B cell (primary cell): ENCODE measurements around the gene MINDY4B.

Source experiments
- EZH2 ChIP-seq: IDR thresholded peaks from 2 replicates; pipeline ENCODE4 v1.6.1; 2012; ENCODE audit warnings: borderline replicate concordance, low read depth, mild to moderate bottlenecking, moderate library complexity, low read length; ENCODE audit not compliant: insufficient read depth, poor library complexity, severe bottlenecking
- TF ChIP-seq, protein P1 (sequence below): fragments of 200-600 bp; IDR thresholded peaks from one replicate; pipeline ENCODE4 v1.8.0; 2022; ENCODE audit warnings: antibody characterized with exemption, mild to moderate bottlenecking

GRCh38 chr3:150920236-150920635, 15.0 kb upstream of the MINDY4B start:
- TF ChIP-seq, protein P1, sequence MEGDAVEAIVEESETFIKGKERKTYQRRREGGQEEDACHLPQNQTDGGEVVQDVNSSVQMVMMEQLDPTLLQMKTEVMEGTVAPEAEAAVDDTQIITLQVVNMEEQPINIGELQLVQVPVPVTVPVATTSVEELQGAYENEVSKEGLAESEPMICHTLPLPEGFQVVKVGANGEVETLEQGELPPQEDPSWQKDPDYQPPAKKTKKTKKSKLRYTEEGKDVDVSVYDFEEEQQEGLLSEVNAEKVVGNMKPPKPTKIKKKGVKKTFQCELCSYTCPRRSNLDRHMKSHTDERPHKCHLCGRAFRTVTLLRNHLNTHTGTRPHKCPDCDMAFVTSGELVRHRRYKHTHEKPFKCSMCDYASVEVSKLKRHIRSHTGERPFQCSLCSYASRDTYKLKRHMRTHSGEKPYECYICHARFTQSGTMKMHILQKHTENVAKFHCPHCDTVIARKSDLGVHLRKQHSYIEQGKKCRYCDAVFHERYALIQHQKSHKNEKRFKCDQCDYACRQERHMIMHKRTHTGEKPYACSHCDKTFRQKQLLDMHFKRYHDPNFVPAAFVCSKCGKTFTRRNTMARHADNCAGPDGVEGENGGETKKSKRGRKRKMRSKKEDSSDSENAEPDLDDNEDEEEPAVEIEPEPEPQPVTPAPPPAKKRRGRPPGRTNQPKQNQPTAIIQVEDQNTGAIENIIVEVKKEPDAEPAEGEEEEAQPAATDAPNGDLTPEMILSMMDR = no peak
- TF ChIP-seq EZH2 = no peak
